ENCODE data around the gene MEA1.
A peak's percentile ranks its signal among the peaks of the same experiment; 100 is the strongest.

MEA1 gene

DNA sequence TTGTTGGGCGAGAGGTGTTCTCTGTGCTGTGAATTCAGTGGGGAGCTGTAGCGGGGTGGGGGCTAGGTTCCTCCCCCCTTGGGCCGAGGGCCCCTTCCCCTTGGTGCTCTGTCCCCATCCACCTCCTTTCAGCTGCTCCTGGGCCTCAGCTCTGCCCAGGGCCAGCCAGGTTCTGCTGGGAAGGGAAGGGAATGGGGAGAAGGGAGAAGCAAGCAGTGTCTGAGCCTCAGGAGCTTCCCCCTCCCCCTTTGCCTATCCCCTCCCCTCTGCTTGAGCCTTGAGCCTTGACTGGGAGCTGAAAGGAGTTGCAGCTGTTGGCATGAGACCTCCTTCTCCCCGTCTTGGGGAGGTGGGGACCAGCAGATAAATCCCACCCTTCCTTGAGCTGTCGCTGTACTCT lies 7.1 kb upstream of the MEA1 start:
- TF ChIP-seq, protein P1, sequence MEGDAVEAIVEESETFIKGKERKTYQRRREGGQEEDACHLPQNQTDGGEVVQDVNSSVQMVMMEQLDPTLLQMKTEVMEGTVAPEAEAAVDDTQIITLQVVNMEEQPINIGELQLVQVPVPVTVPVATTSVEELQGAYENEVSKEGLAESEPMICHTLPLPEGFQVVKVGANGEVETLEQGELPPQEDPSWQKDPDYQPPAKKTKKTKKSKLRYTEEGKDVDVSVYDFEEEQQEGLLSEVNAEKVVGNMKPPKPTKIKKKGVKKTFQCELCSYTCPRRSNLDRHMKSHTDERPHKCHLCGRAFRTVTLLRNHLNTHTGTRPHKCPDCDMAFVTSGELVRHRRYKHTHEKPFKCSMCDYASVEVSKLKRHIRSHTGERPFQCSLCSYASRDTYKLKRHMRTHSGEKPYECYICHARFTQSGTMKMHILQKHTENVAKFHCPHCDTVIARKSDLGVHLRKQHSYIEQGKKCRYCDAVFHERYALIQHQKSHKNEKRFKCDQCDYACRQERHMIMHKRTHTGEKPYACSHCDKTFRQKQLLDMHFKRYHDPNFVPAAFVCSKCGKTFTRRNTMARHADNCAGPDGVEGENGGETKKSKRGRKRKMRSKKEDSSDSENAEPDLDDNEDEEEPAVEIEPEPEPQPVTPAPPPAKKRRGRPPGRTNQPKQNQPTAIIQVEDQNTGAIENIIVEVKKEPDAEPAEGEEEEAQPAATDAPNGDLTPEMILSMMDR (conservative IDR thresholded peaks at IDR 0.05; ENCODE audit: control insufficient read depth, insufficient read depth, low read depth, low read length) = no peak
- DNase-seq (ENCODE audit: low read depth) = no peak
- peak overlapping the region; percentile 100 for H3K4me3 ChIP-seq (ENCODE audit: control insufficient read depth, low read depth, low read length)

DNA sequence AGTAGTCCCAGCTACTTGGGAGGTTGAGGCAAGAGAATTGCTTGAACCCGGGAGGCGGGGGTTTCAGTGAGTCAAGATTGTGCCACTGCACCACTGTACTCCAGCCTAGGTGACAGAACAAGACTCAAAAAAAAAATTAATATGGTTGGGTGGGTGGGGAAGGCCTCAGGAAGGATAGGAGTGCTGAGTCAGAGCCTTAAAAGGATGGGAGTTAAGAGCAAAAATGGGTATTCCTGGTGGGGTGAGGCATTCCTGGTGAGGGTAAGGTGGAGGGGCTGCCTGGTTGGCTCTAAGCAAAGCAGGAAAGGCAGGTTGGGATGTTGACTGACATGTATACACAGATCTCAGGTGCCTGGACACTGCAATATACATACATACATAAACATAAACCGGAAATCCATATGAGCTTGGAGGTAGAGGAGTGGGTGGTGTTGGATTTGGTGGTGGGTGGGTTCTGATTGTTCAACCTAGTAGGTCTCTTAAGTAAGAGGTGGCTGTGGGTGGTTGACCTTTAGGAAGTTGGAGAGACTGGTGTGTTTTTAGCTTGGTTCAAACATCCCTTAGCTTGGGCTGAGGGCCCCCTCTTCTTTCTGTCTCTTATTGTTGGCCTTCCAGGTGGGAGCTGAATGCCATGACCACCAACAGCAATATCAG lies 6.4 kb upstream of the MEA1 start:
- TF ChIP-seq, protein P1 (conservative IDR thresholded peaks at IDR 0.05; ENCODE audit: control insufficient read depth, insufficient read depth, low read depth, low read length) = no peak
- no peak overlapping the region for H3K4me3 ChIP-seq (ENCODE audit: control insufficient read depth, low read depth, low read length)

DNA sequence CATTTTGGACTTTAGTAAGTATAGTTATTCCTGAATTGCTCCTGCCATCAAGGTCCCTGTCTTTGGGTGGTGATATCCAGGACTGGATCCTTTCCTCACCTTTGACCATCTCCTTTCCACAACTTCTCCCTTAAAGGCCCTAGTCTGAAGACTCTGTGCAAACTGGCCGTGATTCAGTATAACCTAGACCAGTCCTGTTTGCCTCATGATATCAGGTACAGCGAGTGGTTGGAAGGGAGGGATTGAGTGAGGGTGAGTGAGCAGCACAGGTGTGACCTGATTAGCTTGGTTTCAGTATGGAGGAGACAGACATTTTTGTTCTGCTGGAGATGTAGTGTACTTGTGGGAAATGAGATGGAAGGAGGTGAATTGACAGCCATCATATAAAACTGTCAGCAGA lies 5.4 kb upstream of the MEA1 start:
- DNase-seq (ENCODE audit: low read depth) = no peak
- H3K4me3 ChIP-seq (ENCODE audit: control insufficient read depth, low read depth, low read length) = no peak overlapping the region
- TF ChIP-seq, protein P1 (conservative IDR thresholded peaks at IDR 0.05; ENCODE audit: control insufficient read depth, insufficient read depth, low read depth, low read length) = no peak

More for the DNA sequence above, 6.4 kb upstream of the MEA1 start:
- no peak for DNase-seq (ENCODE audit: low read depth)

DNA sequence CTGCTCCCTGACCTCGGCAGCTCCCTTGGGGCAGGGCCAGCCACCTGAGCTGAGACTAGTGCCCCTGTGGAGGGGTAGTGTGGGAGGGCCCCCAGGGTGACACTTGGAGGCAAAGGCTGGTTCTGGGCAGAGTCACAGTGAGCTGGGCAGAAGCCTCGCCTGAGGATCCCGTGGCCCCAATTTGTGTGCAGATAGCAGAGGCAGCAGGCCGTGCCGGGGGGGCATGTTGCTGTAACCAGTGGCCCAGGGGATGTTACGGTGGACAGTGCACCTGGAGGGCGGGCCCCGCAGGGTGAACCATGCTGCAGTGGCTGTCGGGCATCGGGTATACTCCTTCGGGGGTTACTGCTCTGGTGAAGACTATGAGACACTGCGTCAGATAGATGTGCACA lies 3.2 kb upstream of the MEA1 start:
- TF ChIP-seq, protein P1 (conservative IDR thresholded peaks at IDR 0.05; ENCODE audit: control insufficient read depth, insufficient read depth, low read depth, low read length) = no peak
- no peak for DNase-seq (ENCODE audit: low read depth)
- no peak overlapping the region for H3K4me3 ChIP-seq (ENCODE audit: control insufficient read depth, low read depth, low read length)

DNA sequence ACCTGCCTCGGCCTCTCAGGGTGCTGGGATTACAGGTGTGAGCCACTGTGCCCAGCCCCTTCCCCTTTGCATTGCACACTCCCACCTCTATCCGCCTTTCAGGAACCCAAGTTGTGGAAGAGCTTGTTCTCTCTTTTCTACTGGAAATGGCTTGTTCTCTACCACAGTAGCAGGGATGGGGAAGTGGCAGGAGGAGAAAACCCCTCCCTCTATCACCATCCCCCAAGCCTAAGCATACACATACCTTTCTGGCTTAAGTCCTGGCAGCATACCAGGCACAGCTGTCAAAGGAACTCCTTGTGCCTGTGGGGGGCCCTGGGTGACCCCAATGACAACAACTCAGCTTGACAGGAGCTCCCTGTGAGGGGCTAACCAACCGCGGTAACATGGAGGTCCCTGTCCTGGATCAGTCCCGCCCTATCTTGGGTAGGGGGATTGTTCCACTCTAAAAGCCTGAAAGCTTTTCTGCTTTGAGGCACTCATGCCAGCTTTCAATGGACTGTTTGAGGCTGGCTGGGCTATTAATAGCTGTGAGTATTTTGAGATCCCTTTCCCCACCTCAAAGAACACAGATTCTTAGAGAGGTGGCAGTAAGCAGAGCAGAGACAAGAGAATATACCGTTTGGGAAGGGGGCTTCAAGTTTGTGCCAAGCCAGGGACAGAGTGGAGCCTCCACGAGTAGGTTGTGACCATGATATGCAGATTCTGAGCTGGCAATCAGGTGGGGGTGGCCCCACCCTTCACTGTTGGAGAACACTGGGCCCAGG lies 2.6 kb upstream of the MEA1 start:
- TF ChIP-seq, protein P1 (conservative IDR thresholded peaks at IDR 0.05; ENCODE audit: control insufficient read depth, insufficient read depth, low read depth, low read length) = no peak
- H3K4me3 ChIP-seq (ENCODE audit: control insufficient read depth, low read depth, low read length) = no peak overlapping the region

DNA sequence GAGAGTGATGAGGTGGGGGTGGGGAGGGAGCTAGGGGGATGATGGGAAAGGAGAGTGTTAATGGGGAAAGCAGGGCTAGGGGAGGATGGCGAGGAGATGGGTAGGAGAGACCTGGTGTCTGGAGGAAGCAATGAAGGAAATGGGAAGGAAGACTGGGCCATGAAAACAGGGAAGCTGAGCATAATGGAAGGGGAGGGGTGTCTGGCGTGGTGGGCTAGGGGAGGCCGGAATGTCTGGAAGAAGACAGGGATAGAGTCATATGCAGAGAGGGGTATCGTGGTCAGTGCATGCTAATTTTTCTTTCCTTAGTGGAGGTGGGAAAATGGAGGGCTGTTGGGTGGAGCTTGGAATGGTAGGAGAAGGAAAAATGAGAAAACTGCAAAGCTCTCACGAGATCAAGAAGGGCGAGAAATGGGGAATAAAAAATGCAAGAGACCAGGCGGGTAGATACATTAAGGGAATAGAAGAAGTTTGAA lies 726 bp upstream of the MEA1 start:
- peak; percentile 45 for DNase-seq (ENCODE audit: low read depth)
- peak overlapping the region; percentile 80 for H3K4me3 ChIP-seq (ENCODE audit: control insufficient read depth, low read depth, low read length)
- TF ChIP-seq, protein P1 (conservative IDR thresholded peaks at IDR 0.05; ENCODE audit: control insufficient read depth, insufficient read depth, low read depth, low read length) = no peak

More for the DNA sequence above, 2.6 kb upstream of the MEA1 start:
- no peak for DNase-seq (ENCODE audit: low read depth)

Measured in fibroblast of mammary gland (primary cell).